GM12873 (cell line): ENCODE results near the gene MYBPH.

Experiments
- TF ChIP-seq, protein P1 (sequence below): IDR thresholded peaks from 2 replicates; pipeline ENCODE4 v1.5.1; 2012; ENCODE audit warnings: low read depth, mild to moderate bottlenecking, moderate library complexity, low read length, control low read depth; ENCODE audit not compliant: insufficient read depth; ENCODE audit errors: missing control alignments

MYBPH gene

GRCh38 chr1:203163891-203164635, 11.6 kb downstream of the MYBPH start:
- TF ChIP-seq, protein P1, sequence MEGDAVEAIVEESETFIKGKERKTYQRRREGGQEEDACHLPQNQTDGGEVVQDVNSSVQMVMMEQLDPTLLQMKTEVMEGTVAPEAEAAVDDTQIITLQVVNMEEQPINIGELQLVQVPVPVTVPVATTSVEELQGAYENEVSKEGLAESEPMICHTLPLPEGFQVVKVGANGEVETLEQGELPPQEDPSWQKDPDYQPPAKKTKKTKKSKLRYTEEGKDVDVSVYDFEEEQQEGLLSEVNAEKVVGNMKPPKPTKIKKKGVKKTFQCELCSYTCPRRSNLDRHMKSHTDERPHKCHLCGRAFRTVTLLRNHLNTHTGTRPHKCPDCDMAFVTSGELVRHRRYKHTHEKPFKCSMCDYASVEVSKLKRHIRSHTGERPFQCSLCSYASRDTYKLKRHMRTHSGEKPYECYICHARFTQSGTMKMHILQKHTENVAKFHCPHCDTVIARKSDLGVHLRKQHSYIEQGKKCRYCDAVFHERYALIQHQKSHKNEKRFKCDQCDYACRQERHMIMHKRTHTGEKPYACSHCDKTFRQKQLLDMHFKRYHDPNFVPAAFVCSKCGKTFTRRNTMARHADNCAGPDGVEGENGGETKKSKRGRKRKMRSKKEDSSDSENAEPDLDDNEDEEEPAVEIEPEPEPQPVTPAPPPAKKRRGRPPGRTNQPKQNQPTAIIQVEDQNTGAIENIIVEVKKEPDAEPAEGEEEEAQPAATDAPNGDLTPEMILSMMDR, result no peak

DNA sequence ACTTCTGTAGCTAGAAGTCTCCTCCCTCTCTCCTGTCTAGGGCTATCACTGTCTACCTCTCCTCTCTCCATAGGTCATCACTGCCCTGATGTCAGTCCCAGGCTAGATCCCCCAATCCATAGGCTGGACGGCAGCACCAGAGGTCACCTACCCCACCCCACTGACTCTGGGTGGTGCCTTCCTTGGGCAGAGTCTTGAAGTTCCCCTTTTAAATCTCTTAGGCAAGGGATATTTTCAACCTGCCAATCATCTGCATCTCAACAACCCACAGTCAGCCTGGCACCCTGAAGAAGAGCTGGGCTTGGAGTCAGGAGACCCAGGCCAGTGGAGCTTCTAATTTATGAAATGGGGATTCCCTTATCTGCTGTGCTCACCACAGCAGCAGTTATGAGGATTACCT, 13.2 kb downstream of the MYBPH start:
- TF ChIP-seq, protein P1, result no peak

- TF ChIP-seq, protein P1, result no peak
Measured at GRCh38 chr1:203161703-203162102, 13.9 kb downstream of the MYBPH start.

GRCh38 chr1:203161175-203161574, 14.5 kb downstream of the MYBPH start:
- TF ChIP-seq, protein P1, result no peak

DNA sequence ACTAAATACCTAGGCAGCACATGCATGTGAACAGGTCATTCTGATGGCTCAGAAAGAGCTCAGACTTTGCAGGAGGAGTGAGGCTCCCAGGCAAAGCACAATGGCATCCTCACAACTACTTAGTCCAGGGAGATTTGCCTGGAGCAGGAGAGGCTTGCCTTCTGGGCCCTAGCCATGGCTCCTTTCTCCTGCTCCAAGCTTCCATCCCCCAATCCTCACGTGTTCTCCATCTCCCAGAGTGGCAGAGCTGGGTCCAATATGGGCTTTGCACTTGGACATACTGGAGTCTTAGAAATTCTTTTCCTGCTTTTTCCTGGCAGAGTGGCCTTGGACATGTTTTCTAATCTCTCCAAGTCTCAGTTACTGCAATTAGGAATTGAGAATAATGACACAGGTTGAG, 15.8 kb downstream of the MYBPH start:
- TF ChIP-seq, protein P1, result no peak

GRCh38 chr1:203158960-203159665, 16.5 kb downstream of the MYBPH start:
- TF ChIP-seq, protein P1, result no peak

GRCh38 chr1:203158423-203158822, 17.2 kb downstream of the MYBPH start:
- TF ChIP-seq, protein P1, result no peak
